Measurements from ENCODE around the gene RND3.

The RND3 gene

DNA sequence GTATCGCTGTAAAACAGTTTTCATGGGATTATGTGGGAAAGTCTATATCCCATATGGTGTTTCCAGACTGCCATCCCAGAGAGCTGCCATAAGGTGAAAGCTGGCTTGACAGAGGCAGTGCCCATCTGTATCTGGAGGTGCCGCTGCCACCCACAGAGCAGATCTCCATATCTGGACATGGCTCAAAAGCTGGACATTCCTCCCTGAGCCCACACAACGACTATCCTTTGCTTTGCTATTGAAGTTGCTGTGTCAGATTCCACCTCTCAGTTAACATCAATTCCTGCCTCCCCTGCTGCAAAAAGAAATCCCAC, 55.2 kb downstream of the RND3 start:
- DNase-seq: no peak

DNA sequence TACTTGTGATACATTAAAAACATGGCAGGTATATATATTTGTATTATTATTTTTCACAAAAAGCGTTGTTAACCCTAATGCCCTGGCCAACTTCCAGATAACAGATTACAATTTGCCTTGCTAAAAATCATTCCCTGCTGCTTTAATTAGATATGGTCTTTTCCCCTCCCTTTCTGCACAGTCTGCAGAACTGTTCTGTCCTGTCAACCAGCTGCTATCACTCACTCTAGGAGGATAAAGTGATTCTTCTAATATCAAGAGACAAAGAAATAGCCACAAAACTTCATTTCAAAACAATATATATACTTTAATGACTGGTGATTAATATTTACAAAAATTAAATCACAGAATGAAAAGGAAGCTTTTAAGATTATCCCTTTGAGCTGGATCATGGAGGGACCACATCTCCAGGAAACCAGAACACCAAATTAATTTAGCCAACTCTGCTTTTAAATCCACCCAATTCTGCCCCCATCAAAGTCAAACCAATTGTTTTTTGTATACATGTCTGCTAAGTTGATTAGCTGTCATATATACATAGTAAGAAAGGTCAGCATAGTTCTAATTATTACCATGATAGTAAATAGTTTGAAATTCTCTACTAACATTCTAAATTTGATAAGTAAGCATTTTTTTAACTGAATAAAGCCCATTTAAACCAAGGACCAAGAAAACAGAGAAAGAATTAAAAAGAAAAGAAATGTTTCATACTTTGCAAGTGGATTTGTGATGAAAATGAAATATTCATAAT, 55.7 kb downstream of the RND3 start:
- DNase-seq: no peak

DNA sequence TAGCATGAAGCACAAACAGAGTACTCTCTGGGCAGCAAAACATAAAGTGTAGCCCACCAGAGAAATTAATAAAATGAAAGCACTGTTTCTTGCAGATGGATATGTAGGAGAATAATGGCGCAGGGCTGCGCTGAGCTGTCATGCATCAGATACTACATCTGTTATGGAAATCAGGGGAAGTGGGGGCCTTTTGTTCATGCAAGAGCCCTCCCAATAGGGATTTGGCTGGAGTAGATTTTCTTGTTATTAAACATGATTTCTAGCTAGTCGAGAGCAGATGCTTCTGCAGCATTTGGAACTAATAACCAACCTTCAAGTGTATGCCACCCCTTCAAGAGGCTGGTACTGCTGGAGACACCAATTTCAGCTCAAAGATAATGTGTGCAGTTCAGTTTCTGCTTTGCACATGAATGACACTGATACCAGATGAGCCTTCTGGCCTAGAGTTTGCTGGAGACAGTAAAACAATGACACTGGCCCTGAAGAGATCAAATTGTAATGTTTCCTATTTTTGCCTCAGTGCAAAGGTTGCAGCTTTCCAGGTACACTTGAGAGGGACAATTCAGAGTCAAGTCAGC, 58.0 kb downstream of the RND3 start:
- DNase-seq: no peak

DNA sequence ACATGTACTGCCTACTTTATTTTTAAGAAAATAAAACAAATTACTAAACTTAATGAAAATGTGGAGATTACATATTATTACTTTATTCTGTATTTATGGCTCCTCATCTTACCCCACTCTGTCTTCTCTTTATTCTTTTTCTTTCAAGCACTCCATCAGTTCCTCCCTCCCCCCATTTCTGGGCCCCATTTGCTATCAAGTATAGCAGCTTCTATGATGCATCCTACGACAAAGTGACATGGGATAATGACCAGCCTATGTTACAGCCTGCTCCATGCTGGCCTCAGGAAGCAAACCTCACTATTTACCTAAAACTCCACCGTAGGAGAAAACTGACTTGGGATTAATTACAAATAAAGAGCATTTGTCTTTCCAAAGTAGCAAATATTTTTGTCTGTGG, 58.8 kb downstream of the RND3 start:
- DNase-seq: no peak

DNA sequence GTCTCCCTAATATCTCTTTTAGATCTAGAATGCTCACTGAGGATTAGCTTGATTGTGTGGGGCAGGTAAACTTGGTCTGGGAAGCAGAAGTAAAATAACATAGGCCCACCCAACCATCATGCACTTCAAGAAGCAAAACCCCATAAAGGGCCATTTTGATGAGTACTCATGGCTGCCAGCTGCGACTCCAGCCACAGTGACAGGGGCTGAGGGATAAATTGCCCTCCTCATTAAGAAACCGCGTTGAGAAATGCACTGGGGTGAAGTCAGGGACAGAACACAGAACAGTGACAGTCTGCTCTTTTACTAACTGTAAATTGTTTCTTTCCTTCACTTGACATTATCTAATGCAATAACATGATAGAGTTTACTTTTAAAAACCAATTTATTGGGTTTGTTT, 60.2 kb downstream of the RND3 start:
- no peak for DNase-seq

DNA sequence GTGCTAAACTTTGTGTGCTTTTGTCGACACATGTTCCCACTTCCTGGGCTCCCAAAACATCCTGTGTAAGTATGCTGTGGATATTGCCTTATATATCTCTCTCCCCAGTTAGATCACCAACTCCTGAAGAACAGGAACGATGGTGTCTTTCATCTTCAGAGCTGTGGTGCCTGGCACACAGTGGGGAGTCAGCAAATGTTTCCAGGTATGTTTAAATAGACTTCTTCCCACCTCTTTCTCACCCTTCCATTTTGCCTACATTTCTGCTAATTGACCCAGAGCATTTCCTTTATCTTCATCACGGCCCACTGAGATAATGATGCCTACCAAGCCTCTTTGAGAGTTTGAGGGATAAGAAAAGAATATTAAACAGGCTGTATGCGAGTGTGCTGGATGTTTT, 60.7 kb downstream of the RND3 start:
- no peak for DNase-seq

DNA sequence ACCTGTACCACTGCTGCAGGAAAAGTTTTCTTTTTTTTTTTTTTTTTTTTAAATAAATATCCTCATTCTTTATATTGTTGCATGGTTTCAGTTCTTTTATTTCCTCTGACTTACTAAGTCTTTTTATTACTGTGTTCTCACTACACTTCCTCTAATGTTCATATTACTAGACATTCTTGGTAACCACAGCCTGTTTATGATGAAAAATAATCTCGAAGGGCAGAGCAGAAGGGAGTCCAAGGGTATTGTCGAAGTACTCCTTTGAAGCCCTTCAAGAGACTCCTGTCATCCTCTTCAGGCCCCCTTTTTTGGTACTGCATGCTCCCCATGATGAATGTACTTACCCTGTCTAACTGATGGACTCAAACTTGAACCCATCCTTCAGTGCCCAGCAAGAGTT, 61.2 kb downstream of the RND3 start:
- DNase-seq: no peak

DNA sequence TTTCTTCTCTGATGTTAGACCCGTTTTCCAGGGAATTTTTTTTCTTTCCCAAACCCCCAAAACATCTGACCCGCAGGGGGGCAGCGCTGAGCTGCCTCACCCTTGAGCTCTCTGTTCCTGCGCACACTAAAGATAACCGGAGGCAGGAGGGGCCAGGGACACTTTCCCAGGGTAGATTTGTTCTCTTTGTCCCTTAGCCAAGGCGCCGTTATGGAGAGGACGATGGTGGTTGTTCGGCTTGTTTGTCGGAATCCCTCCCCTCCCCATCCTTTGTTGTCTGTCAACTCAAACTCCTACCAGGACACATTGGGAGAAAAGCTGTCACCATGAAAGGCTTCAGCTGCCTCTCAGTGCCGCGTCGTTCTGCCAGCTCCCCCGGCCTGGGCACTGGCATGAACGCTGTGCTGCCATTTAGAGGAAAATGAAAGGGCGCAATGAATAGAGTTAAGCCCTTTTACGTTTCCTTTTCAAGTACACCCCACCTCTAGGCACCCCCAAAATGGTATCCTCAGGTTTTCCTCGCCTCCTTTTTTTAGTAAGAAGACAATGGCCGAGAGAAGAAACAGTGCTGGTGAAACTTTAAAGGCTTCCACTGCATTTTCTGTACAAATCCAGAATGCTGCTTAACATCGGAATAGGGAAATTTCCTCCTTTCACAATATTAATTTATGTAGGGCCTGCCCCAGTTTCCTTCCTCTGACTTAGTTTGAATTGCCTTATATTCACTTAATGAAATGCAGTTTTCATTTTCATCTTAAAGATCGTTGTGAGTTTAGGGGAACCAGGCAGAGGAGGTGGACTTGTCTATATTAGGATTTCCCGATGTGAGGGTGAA, 62.1 kb downstream of the RND3 start:
- no peak for DNase-seq

DNA sequence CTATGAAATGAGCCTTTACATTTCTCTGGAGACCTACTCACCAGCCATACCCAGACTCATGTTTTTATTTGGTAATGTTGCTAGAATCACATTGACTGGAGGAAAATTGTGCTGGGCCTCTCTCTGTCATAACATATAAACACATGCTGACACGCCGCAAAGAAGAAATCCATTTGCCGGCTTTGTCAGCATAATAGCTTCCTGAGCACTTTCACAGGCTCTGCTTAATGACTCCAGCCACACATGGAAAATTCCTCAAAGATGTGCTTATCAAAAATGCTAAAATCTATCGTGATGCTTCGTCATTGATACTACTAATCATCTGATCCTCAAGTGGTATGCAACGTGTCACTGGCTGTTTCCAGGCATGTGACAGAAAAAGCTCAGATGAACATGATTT, 63.1 kb downstream of the RND3 start:
- peak; percentile 62 for DNase-seq

DNA sequence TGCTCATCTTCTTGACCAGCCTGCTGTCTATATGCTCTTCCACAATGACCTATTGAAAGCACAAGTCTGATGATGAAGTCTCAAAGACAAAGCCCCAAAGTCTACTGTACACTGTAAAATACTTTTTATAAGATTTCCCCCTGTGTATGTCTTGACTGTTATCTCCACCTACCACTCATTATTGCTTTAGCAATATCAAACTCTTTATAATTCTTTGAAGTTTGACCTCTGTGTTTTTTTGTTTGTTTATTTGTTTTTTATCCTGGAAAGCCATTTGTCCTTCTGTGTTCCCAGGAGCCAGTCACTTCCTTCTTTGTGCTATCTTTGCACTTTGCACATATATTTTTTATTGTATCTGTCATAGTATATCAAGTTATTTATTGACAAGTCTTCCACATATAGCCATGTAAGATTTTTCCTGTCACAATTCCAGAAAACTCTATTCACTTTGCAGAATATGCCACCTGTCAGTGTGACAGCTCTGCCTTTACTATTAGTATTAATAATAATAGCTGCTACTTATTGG, 66.3 kb downstream of the RND3 start:
- no peak for DNase-seq

DNA sequence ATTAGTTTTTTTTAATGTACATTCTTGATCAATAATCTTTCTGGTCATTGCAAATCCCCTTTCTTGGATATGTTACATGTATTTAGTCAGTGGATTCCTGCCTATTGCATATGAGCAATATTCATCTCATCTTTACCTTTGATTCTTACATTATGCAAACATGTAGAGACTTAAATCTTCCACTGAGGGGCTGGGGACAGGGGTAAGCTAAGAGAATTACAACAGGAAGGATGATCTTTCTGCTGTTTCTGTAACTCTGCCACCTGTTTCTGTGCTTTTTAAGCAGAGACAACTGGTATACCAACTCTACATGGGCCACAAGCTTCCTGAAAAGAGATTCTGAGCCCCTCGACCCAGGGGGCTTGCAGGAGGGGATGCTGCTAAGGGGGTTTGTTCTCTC, 68.6 kb downstream of the RND3 start:
- no peak for DNase-seq
